ENCODE results near the gene GASK1A. TPM values are rescaled to one million over a fixed set of nuclear protein-coding genes. Genes with fewer than 3 reads are reported as not detected.

Gene GASK1A
- total RNA-seq, 1 experiment from 2014 or later: 5.4 TPM

GRCh38 chr3:43098761-43099160 is 119.7 kb downstream of the GASK1A start:
- H2AFZ ChIP-seq (ENCODE audit: low read length): no peak overlapping the region
- H3K9me3 Mint-ChIP-seq: no peaks in the 10 kb centered on the region
- peaks cover 20 to 23% of the 10 kb centered on the region in 2 experiments; a peak in 3 of 4 replicates for H3K4me1 Mint-ChIP-seq
- H2BK120ac ChIP-seq (ENCODE audit: low read depth, low read length, poor library complexity, severe bottlenecking): no peak overlapping the region
- no peak overlapping the region for H3K4me2 ChIP-seq (ENCODE audit: insufficient read depth, insufficient read length, low read length)
- no CpG with 5 or more reads among the region's 8 CpGs for WGBS (ENCODE audit: extremely low coverage, insufficient read length, low lambda C conversion rate)
- H3K4ac ChIP-seq (ENCODE audit: low read depth, low read length): no peak overlapping the region
- H2BK12ac ChIP-seq (ENCODE audit: insufficient read length, low read depth, low read length): no peak overlapping the region
- H3K23me2 ChIP-seq (ENCODE audit: insufficient read length, low read depth, low read length, poor library complexity, severe bottlenecking): no peaks in the 10 kb centered on the region
- H4K8ac ChIP-seq (replicated peaks; ENCODE audit: insufficient read length, low read depth, low read length): no peak overlapping the region
- H3K27ac Mint-ChIP-seq: no peak overlapping the region
- no peak overlapping the region for H3K18ac ChIP-seq (ENCODE audit: insufficient read length, low read depth, low read length)
- H3K36me3 Mint-ChIP-seq (ENCODE audit: insufficient read depth in 1 of 3, low read depth in 3 of 3): no peaks in the 10 kb centered on the region
- no peaks in the 10 kb centered on the region for H4K20me1 ChIP-seq (ENCODE audit: control insufficient read depth, insufficient read depth, insufficient read length)
- no peak overlapping the region for H4K91ac ChIP-seq (ENCODE audit: insufficient read length, low read depth, low read length)
- H2AK5ac ChIP-seq (ENCODE audit: insufficient read length, low read length): no peak overlapping the region
- no peaks in the 10 kb centered on the region for H3K4me1 ChIP-seq (ENCODE audit: insufficient read depth, low read length)
- H4K5ac ChIP-seq (ENCODE audit: insufficient read length, low read depth, low read length): no peak overlapping the region
- H3K23ac ChIP-seq (ENCODE audit: insufficient read length, low read depth, low read length): no peak overlapping the region
- H3K4me3 Mint-ChIP-seq: no peak overlapping the region
- H3T11ph ChIP-seq (ENCODE audit: low read length): no peak overlapping the region
- TF ChIP-seq, protein P1, sequence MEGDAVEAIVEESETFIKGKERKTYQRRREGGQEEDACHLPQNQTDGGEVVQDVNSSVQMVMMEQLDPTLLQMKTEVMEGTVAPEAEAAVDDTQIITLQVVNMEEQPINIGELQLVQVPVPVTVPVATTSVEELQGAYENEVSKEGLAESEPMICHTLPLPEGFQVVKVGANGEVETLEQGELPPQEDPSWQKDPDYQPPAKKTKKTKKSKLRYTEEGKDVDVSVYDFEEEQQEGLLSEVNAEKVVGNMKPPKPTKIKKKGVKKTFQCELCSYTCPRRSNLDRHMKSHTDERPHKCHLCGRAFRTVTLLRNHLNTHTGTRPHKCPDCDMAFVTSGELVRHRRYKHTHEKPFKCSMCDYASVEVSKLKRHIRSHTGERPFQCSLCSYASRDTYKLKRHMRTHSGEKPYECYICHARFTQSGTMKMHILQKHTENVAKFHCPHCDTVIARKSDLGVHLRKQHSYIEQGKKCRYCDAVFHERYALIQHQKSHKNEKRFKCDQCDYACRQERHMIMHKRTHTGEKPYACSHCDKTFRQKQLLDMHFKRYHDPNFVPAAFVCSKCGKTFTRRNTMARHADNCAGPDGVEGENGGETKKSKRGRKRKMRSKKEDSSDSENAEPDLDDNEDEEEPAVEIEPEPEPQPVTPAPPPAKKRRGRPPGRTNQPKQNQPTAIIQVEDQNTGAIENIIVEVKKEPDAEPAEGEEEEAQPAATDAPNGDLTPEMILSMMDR (conservative IDR thresholded peaks at IDR 0.05): no peak
- H3K27me3 Mint-ChIP-seq (ENCODE audit: low read depth): no peaks in the 10 kb centered on the region
- peaks cover 4% of the 10 kb centered on the region for H3K79me1 ChIP-seq (ENCODE audit: insufficient read depth, low read depth, low read length, poor library complexity, severe bottlenecking)
- no peak overlapping the region for H3K56ac ChIP-seq (ENCODE audit: insufficient read length, low read depth, low read length)
- H3K27ac ChIP-seq (ENCODE audit: insufficient read length, low read depth, low read length): no peak overlapping the region
- H3K27me3 ChIP-seq (ENCODE audit: insufficient read depth, low read length): no peaks in the 10 kb centered on the region
- H3K14ac ChIP-seq (ENCODE audit: insufficient read depth, low read length): no peak overlapping the region
- H2BK15ac ChIP-seq (ENCODE audit: low read depth, low read length): no peak overlapping the region
- no peak overlapping the region for H2BK20ac ChIP-seq (ENCODE audit: low read depth, low read length, poor library complexity, severe bottlenecking)
- H2BK5ac ChIP-seq (ENCODE audit: insufficient read length, low read length): no peak overlapping the region
- DNase-seq: no peak
- no peak overlapping the region for H3K9ac ChIP-seq (ENCODE audit: extremely low read depth, insufficient read length, low read length)
- H3K9me3 ChIP-seq (ENCODE audit: control insufficient read depth, low read depth, low read length): no peaks in the 10 kb centered on the region
- no peaks in the 10 kb centered on the region for H3K79me2 ChIP-seq (ENCODE audit: insufficient read depth, low read length)

Measured in H9 (cell line).